DMS53 treated with DMSO at 0.1 percent for 48 hours (cell line): ENCODE data around the gene ACTN1.

ENCODE experiments used
- DNase-seq: peaks from one replicate; lab custom pipeline; 2025; ENCODE audit not compliant: unreplicated experiment; lab: John Stamatoyannopoulos, UW

Gene ACTN1

GRCh38 chr14:68836082-68836481 is 143.0 kb downstream of the ACTN1 start:
- DNase-seq: no peak

- DNase-seq: no peak
Observed at GRCh38 chr14:68834816-68835215, 144.3 kb downstream of the ACTN1 start.

- no peak for DNase-seq
Observed at GRCh38 chr14:68828698-68829097, 150.4 kb downstream of the ACTN1 start.

GRCh38 chr14:68825729-68826128 is 153.4 kb downstream of the ACTN1 start:
- DNase-seq: no peak

DNA sequence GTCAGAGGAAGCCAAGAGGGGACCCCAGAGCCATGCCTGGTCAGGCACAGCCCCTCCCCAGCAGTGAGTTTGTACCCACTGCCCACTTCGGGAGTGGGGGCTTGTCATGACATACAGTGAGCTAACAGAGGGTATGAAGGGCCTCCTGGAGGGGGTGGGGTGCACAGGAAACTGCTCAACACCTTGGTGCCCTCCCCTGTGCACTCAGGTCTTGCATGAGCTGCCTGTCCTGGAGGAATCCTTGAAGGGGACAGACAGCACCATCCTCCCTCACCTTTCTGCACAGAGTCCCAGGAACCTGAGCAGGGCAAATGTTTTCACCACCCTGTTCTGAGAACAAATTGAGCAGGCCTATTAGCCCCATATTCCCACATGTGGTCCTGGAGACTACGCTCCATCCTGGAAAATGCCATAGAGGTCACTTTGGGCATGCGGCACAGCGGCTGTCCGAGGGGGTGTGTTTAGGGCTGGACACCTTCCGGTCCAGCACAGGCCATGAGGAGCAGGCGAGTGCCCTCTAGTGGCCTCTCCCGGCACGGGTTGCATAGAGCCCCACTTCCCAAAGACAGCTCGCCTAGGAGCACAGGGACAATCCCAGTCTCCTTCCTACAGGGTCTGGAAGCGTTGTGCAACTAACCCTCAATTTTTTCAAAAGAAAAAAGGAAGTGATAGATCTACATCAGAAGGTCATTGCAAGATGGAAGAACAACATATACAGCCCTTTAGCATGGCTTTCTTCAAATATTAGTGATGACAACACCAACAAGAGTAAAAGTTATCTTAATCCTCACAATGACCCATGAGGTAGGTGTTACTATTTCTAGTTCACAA is 154.4 kb downstream of the ACTN1 start:
- peak; percentile 58 for DNase-seq

DNA sequence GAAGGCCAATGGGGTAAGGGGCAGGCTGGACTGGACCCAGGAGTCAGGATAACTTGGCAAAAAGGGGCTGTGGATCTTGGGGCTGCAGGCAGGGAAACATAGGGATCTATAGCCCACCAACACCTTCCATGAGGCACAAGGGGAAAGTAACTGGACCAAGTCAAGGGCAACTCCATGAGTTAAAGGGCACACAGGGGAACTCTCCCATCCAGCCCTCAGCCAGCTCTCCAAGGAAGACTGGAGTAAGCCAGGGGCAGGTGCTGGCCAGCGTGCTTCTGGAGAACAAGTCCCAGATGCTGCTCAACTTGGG is 154.9 kb downstream of the ACTN1 start:
- DNase-seq: no peak
